Measurements from ENCODE around the gene ABCB11. TPM values are rescaled to one million over a fixed set of nuclear protein-coding genes. Genes with fewer than 3 reads are reported as not detected.

Gene ABCB11
- polyA plus RNA-seq, 4 donors = 0.03 to 0.37 TPM; not detected in 2

DNA sequence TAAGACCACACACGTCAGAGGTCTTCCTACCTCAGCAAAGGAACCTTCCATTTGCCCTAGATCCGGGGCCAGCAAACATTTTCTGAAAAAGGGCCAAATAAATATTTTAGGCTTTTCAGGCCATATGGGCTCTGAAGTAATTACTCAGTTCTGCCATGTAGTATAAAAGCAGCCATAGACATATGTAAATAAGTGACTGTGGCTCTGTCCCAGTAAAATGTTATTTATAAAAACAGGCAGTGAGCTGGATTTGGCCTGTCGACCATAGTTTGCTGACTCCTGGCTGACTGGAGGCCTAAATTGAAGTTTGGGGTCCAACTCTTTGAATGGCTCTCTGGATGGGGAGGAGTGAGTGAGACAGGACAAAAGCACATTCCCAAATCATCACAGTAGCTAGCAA lies 49.5 kb downstream of the ABCB11 start:
- FAIRE-seq (no peak), DNase-seq (no peak)
- no peak overlapping the region for H3K4me3 ChIP-seq (ENCODE audit: low read depth in 1 of 3, low read length in 3 of 3)
- H3K27me3 ChIP-seq (ENCODE audit: control insufficient read depth in 3 of 3, insufficient read depth in 3 of 3, low read length in 3 of 3) = no peaks in the 10 kb centered on the region
- H3K36me3 ChIP-seq (ENCODE audit: control insufficient read depth in 3 of 3, insufficient read depth in 2 of 3, low read depth in 1 of 3, low read length in 3 of 3) = no peaks in the 10 kb centered on the region
- WGBS, 3 donors = 82 to 96% (median 95%) methylated on average over 3 of the region's 3 CpGs
- peaks cover 0 to 17% (median 0%) of the 10 kb centered on the region in 3 donors for H3K4me1 ChIP-seq (ENCODE audit: control insufficient read depth in 3 of 3, insufficient read depth in 2 of 3, low read depth in 1 of 3, low read length in 2 of 3)
- no peaks in the 10 kb centered on the region for H3K9me3 ChIP-seq (ENCODE audit: control insufficient read depth in 2 of 2, insufficient read depth in 1 of 2, low read depth in 1 of 2, low read length in 1 of 2)
- H3K27ac ChIP-seq (ENCODE audit: low read depth in 1 of 3, low read length in 2 of 3) = no peak overlapping the region

DNA sequence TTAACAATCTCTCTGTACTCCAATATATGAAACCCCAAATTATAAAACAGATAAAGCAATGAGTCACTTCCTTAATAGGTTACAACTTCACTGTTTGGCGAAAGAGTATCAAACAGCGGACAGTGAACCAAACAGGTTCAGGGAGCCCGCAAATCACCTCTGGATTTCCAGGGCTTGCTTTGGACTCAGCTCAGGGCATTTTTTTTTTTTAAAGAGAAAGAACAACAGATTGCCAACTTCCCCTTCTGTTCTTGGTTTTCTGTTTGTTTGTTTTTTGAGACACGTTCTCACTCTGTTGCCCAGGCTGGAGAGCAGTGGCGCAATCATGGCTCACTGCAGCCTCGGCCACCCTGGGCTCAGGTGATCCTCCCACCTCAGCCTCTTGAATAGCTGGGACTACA lies 52.7 kb downstream of the ABCB11 start:
- Histone ChIP-seq H3K4me1 (ENCODE audit: control insufficient read depth in 3 of 3, insufficient read depth in 2 of 3, low read depth in 1 of 3, low read length in 2 of 3) (peaks cover 0 to 9% (median 0%) of the 10 kb centered on the region in 3 donors), H3K27me3 (ENCODE audit: control insufficient read depth in 3 of 3, insufficient read depth in 3 of 3, low read length in 3 of 3) (no peaks in the 10 kb centered on the region), H3K4me3 (ENCODE audit: low read depth in 1 of 3, low read length in 3 of 3) (no peak overlapping the region), H3K36me3 (ENCODE audit: control insufficient read depth in 3 of 3, insufficient read depth in 2 of 3, low read depth in 1 of 3, low read length in 3 of 3) (no peaks in the 10 kb centered on the region), H3K27ac (ENCODE audit: low read depth in 1 of 3, low read length in 2 of 3) (no peak overlapping the region), H3K9me3 (ENCODE audit: control insufficient read depth in 2 of 2, insufficient read depth in 1 of 2, low read depth in 1 of 2, low read length in 1 of 2) (no peaks in the 10 kb centered on the region)
- 74 to 90% (median 87%) methylated on average over 6 of the region's 6 CpGs for WGBS, 3 donors
- no peak for FAIRE-seq
- no peak for DNase-seq

DNA sequence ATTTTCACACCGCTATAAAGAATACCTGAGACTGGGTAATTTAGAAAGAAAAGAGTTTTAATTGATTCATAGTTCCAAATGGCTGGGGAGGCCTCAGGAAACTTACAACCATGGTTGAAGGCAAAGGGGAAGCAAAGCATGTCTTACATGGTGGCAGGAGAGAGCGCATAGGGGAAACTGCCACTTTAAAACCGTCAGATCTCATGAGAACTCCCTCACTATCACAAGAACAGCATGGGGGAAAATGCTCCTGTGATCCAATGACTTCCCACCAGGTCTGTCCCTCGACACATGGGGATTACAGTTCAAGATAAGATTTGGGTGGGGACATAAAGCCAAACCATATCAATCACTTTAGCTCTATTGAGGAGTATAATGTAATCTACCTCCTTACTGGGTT lies 53.5 kb downstream of the ABCB11 start:
- DNase-seq = no peak

DNA sequence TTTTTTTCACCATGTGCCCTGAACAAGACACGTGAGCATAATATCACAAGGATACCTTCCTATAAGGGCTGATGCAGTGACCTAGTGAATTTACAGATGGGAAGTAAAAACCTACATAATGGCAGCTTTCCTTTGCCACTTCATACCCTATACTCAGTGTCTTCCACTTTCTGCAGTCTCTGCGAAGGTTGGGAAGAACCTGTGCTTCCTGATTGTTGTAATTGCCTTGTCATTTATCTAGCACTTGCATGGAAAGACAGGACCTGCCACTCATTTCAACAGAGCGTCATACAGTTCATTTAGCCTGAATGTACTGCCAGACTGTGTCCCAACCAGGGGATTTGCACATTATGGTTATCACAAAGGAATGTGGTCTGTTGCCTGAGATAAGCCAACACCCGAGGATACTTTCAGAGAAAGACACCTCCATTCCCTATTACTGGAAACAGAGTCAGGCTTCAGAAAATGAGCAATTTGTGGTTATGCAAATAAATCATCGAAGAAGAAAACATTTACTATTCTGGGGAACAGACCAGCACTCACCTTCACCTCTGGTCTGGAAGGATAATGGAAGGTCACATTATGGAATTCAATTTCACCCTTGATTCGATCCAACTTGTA lies 55.0 kb downstream of the ABCB11 start:
- H3K4me1 ChIP-seq (ENCODE audit: control insufficient read depth in 3 of 3, insufficient read depth in 2 of 3, low read depth in 1 of 3, low read length in 2 of 3) = no peaks in the 10 kb centered on the region
- DNase-seq (peak in 1 of 2 donors; percentile 31), FAIRE-seq (no peak)
- H3K36me3 ChIP-seq (ENCODE audit: control insufficient read depth in 3 of 3, insufficient read depth in 2 of 3, low read depth in 1 of 3, low read length in 3 of 3) = no peaks in the 10 kb centered on the region
- peak overlapping the region in 1 of 3 donors; percentile 29 for H3K27ac ChIP-seq (ENCODE audit: low read depth in 1 of 3, low read length in 2 of 3)
- no peaks in the 10 kb centered on the region for H3K9me3 ChIP-seq (ENCODE audit: control insufficient read depth in 2 of 2, insufficient read depth in 1 of 2, low read depth in 1 of 2, low read length in 1 of 2)
- WGBS, 3 donors = 62 to 63% (median 62%) methylated on average over 6 of the region's 6 CpGs
- no peak overlapping the region for H3K4me3 ChIP-seq (ENCODE audit: low read depth in 1 of 3, low read length in 3 of 3)
- no peaks in the 10 kb centered on the region for H3K27me3 ChIP-seq (ENCODE audit: control insufficient read depth in 3 of 3, insufficient read depth in 3 of 3, low read length in 3 of 3)

More for the DNA sequence above, 53.5 kb downstream of the ABCB11 start:
- Histone ChIP-seq H3K9me3 (ENCODE audit: control insufficient read depth in 2 of 2, insufficient read depth in 1 of 2, low read depth in 1 of 2, low read length in 1 of 2) (no peaks in the 10 kb centered on the region), H3K4me3 (ENCODE audit: low read depth in 1 of 3, low read length in 3 of 3) (no peak overlapping the region), H3K27me3 (ENCODE audit: control insufficient read depth in 3 of 3, insufficient read depth in 3 of 3, low read length in 3 of 3) (no peaks in the 10 kb centered on the region), H3K27ac (ENCODE audit: low read depth in 1 of 3, low read length in 2 of 3) (no peak overlapping the region), H3K4me1 (ENCODE audit: control insufficient read depth in 3 of 3, insufficient read depth in 2 of 3, low read depth in 1 of 3, low read length in 2 of 3) (peaks cover 0 to 1% (median 0%) of the 10 kb centered on the region in 3 donors), H3K36me3 (ENCODE audit: control insufficient read depth in 3 of 3, insufficient read depth in 2 of 3, low read depth in 1 of 3, low read length in 3 of 3) (no peaks in the 10 kb centered on the region)
- no peak for FAIRE-seq
- WGBS, 3 donors = 74 to 81% (median 77%) methylated on average over 4 of the region's 4 CpGs

DNA sequence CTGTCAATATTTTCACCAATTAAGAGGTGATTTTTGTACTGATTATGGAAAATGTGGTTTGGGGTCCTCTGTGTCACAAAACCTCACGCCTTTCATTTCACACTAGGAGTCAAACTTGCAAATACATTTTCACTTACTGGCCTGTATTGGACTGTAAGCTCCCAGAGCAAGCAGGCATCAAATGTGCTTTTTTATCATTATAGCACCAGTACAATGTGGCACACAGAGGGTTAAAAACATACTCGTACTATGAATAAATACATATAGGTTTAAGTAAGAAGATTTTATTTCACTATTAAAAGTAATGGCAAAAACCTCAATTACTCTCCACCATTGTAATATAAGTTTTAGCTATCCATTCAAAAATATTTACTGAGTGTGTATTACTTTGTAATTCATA lies 56.7 kb downstream of the ABCB11 start:
- Histone ChIP-seq H3K27ac (ENCODE audit: low read depth in 1 of 3, low read length in 2 of 3) (no peak overlapping the region), H3K27me3 (ENCODE audit: control insufficient read depth in 3 of 3, insufficient read depth in 3 of 3, low read length in 3 of 3) (no peaks in the 10 kb centered on the region), H3K36me3 (ENCODE audit: control insufficient read depth in 3 of 3, insufficient read depth in 2 of 3, low read depth in 1 of 3, low read length in 3 of 3) (no peaks in the 10 kb centered on the region), H3K9me3 (ENCODE audit: control insufficient read depth in 2 of 2, insufficient read depth in 1 of 2, low read depth in 1 of 2, low read length in 1 of 2) (no peaks in the 10 kb centered on the region), H3K4me3 (ENCODE audit: low read depth in 1 of 3, low read length in 3 of 3) (no peak overlapping the region), H3K4me1 (ENCODE audit: control insufficient read depth in 3 of 3, insufficient read depth in 2 of 3, low read depth in 1 of 3, low read length in 2 of 3) (no peaks in the 10 kb centered on the region)
- 71 to 82% (median 79%) methylated on average over 2 of the region's 2 CpGs for WGBS, 3 donors
- no peak for FAIRE-seq
- no peak for DNase-seq

DNA sequence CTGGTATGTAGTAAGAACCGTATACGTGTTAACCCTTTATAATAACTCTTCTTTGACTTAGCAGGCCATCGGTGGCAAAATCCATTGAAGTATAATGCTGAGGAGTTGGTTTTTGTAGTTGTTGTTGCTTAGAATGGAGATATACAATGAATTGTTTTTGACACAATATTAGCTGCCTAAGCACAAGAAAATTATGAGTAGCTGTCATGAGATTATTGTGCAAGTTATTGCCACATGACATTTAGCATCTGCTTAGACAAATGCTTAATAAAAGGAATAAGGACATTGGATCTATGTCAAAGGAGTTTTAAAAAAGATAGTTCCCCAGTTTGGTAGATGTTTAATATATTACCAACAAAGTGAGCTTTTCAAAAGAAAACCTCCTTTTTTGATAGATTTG lies 59.9 kb downstream of the ABCB11 start:
- Histone ChIP-seq H3K27me3 (ENCODE audit: control insufficient read depth in 3 of 3, insufficient read depth in 3 of 3, low read length in 3 of 3) (no peaks in the 10 kb centered on the region), H3K9me3 (ENCODE audit: control insufficient read depth in 2 of 2, insufficient read depth in 1 of 2, low read depth in 1 of 2, low read length in 1 of 2) (no peaks in the 10 kb centered on the region), H3K27ac (ENCODE audit: low read depth in 1 of 3, low read length in 2 of 3) (no peak overlapping the region), H3K4me3 (ENCODE audit: low read depth in 1 of 3, low read length in 3 of 3) (no peak overlapping the region), H3K36me3 (ENCODE audit: control insufficient read depth in 3 of 3, insufficient read depth in 2 of 3, low read depth in 1 of 3, low read length in 3 of 3) (no peaks in the 10 kb centered on the region), H3K4me1 (ENCODE audit: control insufficient read depth in 3 of 3, insufficient read depth in 2 of 3, low read depth in 1 of 3, low read length in 2 of 3) (no peaks in the 10 kb centered on the region)
- FAIRE-seq (no peak), DNase-seq (no peak)
- WGBS, 3 donors = 68 to 84% (median 75%) methylated on average over 3 of the region's 3 CpGs

DNA sequence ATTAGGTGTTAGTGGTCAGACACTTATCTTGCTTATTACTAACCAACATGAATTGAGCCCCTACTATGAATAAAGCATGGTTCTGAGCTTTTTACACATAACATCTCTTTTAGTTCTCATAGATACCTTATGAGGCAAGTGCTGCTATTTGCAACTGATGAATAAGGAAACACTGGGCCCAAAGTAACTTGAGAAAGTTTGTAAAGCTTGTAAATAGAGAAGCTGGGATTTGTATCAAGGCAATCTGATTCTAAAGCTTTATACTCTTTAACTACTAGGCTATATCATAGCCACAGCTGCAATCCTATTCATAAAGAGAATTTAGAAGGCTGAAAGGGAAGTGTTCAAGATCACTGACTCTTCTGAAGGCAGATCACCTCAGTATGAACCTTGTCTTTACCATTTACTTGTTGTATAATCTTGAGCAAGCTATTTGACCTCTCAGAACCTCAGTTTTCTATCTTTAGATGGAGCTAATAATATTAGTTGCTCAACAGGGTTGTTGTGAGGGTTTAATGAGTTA lies 60.4 kb downstream of the ABCB11 start:
- FAIRE-seq (no peak), DNase-seq (no peak)
- Histone ChIP-seq H3K27me3 (ENCODE audit: control insufficient read depth in 3 of 3, insufficient read depth in 3 of 3, low read length in 3 of 3) (no peaks in the 10 kb centered on the region), H3K27ac (ENCODE audit: low read depth in 1 of 3, low read length in 2 of 3) (no peak overlapping the region), H3K36me3 (ENCODE audit: control insufficient read depth in 3 of 3, insufficient read depth in 2 of 3, low read depth in 1 of 3, low read length in 3 of 3) (no peaks in the 10 kb centered on the region), H3K4me1 (ENCODE audit: control insufficient read depth in 3 of 3, insufficient read depth in 2 of 3, low read depth in 1 of 3, low read length in 2 of 3) (no peaks in the 10 kb centered on the region), H3K9me3 (ENCODE audit: control insufficient read depth in 2 of 2, insufficient read depth in 1 of 2, low read depth in 1 of 2, low read length in 1 of 2) (no peaks in the 10 kb centered on the region), H3K4me3 (ENCODE audit: low read depth in 1 of 3, low read length in 3 of 3) (no peak overlapping the region)

DNA sequence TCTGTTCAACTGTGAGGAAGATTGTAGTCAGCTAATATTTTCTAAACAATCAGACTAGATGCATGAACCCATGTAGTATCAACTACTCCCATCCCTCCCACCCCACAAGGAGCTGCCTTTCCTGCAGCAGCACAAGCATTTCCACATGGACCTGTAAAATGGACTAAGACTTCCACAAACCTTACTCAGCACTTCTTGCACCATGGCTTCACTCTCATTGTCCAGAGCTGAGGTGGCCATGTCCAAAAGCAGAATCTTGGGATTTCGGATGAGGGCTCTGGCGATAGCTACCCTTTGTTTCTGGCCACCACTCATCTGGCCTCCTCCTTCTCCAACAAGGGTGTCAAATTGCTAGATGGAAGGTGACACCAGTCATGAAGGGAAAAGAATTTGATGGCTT lies 61.3 kb downstream of the ABCB11 start:
- FAIRE-seq = no peak

DNA sequence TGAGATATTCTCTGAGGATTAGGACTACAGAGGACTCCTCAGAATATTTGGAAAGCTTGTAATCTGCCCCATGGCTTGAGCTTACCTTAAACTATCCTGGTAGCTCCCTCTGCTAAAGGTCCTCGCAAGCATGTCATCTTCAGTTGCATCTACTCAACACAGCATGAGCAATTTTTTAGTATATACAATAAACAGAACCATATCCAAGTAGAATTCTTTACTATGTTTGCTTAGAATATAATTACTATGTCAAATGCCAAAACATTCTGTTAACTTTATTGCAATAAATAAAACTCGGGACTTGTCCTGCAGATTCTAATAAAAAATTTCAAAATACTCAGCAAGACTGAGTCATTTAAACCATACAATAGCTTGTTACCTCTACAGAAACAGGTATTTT lies 62.8 kb downstream of the ABCB11 start:
- DNase-seq (no peak), FAIRE-seq (no peak)
- Histone ChIP-seq H3K36me3 (ENCODE audit: control insufficient read depth in 3 of 3, insufficient read depth in 2 of 3, low read depth in 1 of 3, low read length in 3 of 3) (no peaks in the 10 kb centered on the region), H3K4me3 (ENCODE audit: low read depth in 1 of 3, low read length in 3 of 3) (no peak overlapping the region), H3K27ac (ENCODE audit: low read depth in 1 of 3, low read length in 2 of 3) (no peak overlapping the region), H3K27me3 (ENCODE audit: control insufficient read depth in 3 of 3, insufficient read depth in 3 of 3, low read length in 3 of 3) (no peaks in the 10 kb centered on the region), H3K9me3 (ENCODE audit: control insufficient read depth in 2 of 2, insufficient read depth in 1 of 2, low read depth in 1 of 2, low read length in 1 of 2) (no peaks in the 10 kb centered on the region), H3K4me1 (ENCODE audit: control insufficient read depth in 3 of 3, insufficient read depth in 2 of 3, low read depth in 1 of 3, low read length in 2 of 3) (no peaks in the 10 kb centered on the region)
- WGBS, 3 donors = 79 to 83% (median 80%) methylated on average over 2 of the region's 2 CpGs

More for the DNA sequence above, 61.3 kb downstream of the ABCB11 start:
- DNase-seq = no peak
- H3K36me3 ChIP-seq (ENCODE audit: control insufficient read depth in 3 of 3, insufficient read depth in 2 of 3, low read depth in 1 of 3, low read length in 3 of 3) = no peaks in the 10 kb centered on the region
- no peaks in the 10 kb centered on the region for H3K4me1 ChIP-seq (ENCODE audit: control insufficient read depth in 3 of 3, insufficient read depth in 2 of 3, low read depth in 1 of 3, low read length in 2 of 3)
- no peak overlapping the region for H3K4me3 ChIP-seq (ENCODE audit: low read depth in 1 of 3, low read length in 3 of 3)
- 96 to 98% (median 98%) methylated on average over 2 of the region's 2 CpGs for WGBS, 3 donors
- H3K27ac ChIP-seq (ENCODE audit: low read depth in 1 of 3, low read length in 2 of 3) = no peak overlapping the region
- no peaks in the 10 kb centered on the region for H3K27me3 ChIP-seq (ENCODE audit: control insufficient read depth in 3 of 3, insufficient read depth in 3 of 3, low read length in 3 of 3)
- no peaks in the 10 kb centered on the region for H3K9me3 ChIP-seq (ENCODE audit: control insufficient read depth in 2 of 2, insufficient read depth in 1 of 2, low read depth in 1 of 2, low read length in 1 of 2)

Data from small intestine (tissue), 7 donors.